H9 (cell line): ENCODE results near the gene SLC29A1. TPM values are rescaled to one million over a fixed set of nuclear protein-coding genes. Genes with fewer than 3 reads are reported as not detected.

Experiments used
- DNase-seq: peaks from one replicate; pipeline ENCODE4 v3.0.0-alpha.2; 2017
- H2AFZ ChIP-seq: one replicate; pipeline ENCODE4 v1.6.1; 2013; ENCODE audit warnings: mild to moderate bottlenecking, low read length, control low read depth, moderate library complexity
- H2AK5ac ChIP-seq: 2 replicates; pipeline ENCODE4 v1.6.1; 2013; ENCODE audit warnings: low read length, control low read depth, mixed read lengths; ENCODE audit not compliant: insufficient read length
- H2BK120ac ChIP-seq: one replicate; pipeline ENCODE4 v1.6.1; 2013; ENCODE audit warnings: low read depth, mild to moderate bottlenecking, low read length, control low read depth, inconsistent platforms; ENCODE audit not compliant: poor library complexity, severe bottlenecking
- H2BK12ac ChIP-seq: 2 replicates; pipeline ENCODE4 v1.6.1; 2013; ENCODE audit warnings: low read length, control low read depth, mixed read lengths, low read depth; ENCODE audit not compliant: insufficient read length
- H2BK15ac ChIP-seq: 2 replicates; pipeline ENCODE4 v1.6.1; 2013; ENCODE audit warnings: low read depth, low read length, control low read depth
- H2BK20ac ChIP-seq: one replicate; pipeline ENCODE4 v1.6.1; 2013; ENCODE audit warnings: low read depth, mild to moderate bottlenecking, low read length, control low read depth, inconsistent platforms; ENCODE audit not compliant: poor library complexity, severe bottlenecking
- H2BK5ac ChIP-seq: 2 replicates; pipeline ENCODE4 v1.6.1; 2013; ENCODE audit warnings: low read length, control low read depth, mixed read lengths; ENCODE audit not compliant: insufficient read length
- H3K14ac ChIP-seq: 2 replicates; pipeline ENCODE4 v1.6.1; 2013; ENCODE audit warnings: low read length, control low read depth; ENCODE audit not compliant: insufficient read depth
- H3K18ac ChIP-seq: 2 replicates; pipeline ENCODE4 v1.6.1; 2013; ENCODE audit warnings: low read depth, mild to moderate bottlenecking, mixed read lengths, low read length, control low read depth; ENCODE audit not compliant: insufficient read length
- H3K23ac ChIP-seq: 2 replicates; pipeline ENCODE4 v1.6.1; 2013; ENCODE audit warnings: low read length, control low read depth, mixed read lengths, low read depth; ENCODE audit not compliant: insufficient read length
- H3K23me2 ChIP-seq: 2 replicates; pipeline ENCODE4 v1.6.1; 2013; ENCODE audit warnings: low read depth, mild to moderate bottlenecking, mixed read lengths, low read length, control low read depth; ENCODE audit not compliant: insufficient read length, poor library complexity, severe bottlenecking
- H3K27ac ChIP-seq: 2 replicates; pipeline ENCODE4 v1.5.1; 2013; ENCODE audit warnings: low read length, control low read depth, mixed read lengths, low read depth; ENCODE audit not compliant: insufficient read length
- H3K27me3 ChIP-seq: 2 replicates; pipeline ENCODE4 v1.6.1; 2013; ENCODE audit warnings: low read length, control low read depth, inconsistent platforms; ENCODE audit not compliant: insufficient read depth
- H3K4ac ChIP-seq: 2 replicates; pipeline ENCODE4 v1.6.1; 2013; ENCODE audit warnings: low read depth, mild to moderate bottlenecking, control low read depth, inconsistent platforms, low read length, moderate library complexity
- H3K4me1 ChIP-seq: 2 replicates; pipeline ENCODE4 v1.6.1; 2013; ENCODE audit warnings: low read length, control low read depth, inconsistent platforms; ENCODE audit not compliant: insufficient read depth
- H3K4me2 ChIP-seq: 2 replicates; pipeline ENCODE4 v1.6.1; 2013; ENCODE audit warnings: low read length, control low read depth, mixed read lengths; ENCODE audit not compliant: insufficient read length, insufficient read depth
- H3K56ac ChIP-seq: 2 replicates; pipeline ENCODE4 v1.6.1; 2013; ENCODE audit warnings: low read depth, mild to moderate bottlenecking, mixed read lengths, low read length, control low read depth; ENCODE audit not compliant: insufficient read length
- H3K79me1 ChIP-seq: 2 replicates; pipeline ENCODE4 v1.6.1; 2013; ENCODE audit warnings: low read depth, mild to moderate bottlenecking, moderate library complexity, low read length, control low read depth, inconsistent platforms; ENCODE audit not compliant: insufficient read depth, poor library complexity, severe bottlenecking
- H3K79me2 ChIP-seq: 2 replicates; pipeline ENCODE4 v1.6.1; 2013; ENCODE audit warnings: low read length, control low read depth, inconsistent platforms; ENCODE audit not compliant: insufficient read depth
- H3K9ac ChIP-seq: 2 replicates; pipeline ENCODE4 v1.6.1; 2013; ENCODE audit warnings: low read length, control low read depth, mixed read lengths; ENCODE audit not compliant: insufficient read length; ENCODE audit errors: extremely low read depth
- H3K9me3 ChIP-seq: one replicate; pipeline ENCODE4 v1.6.1; 2013; ENCODE audit warnings: low read depth, low read length, inconsistent platforms; ENCODE audit not compliant: control insufficient read depth
- H3T11ph ChIP-seq: one replicate; pipeline ENCODE4 v1.6.1; 2013; ENCODE audit warnings: mild to moderate bottlenecking, low read length, control low read depth, inconsistent platforms
- H4K20me1 ChIP-seq: one replicate; pipeline ENCODE4 v1.6.1; 2013; ENCODE audit not compliant: control insufficient read depth, insufficient read length, insufficient read depth
- H4K5ac ChIP-seq: 2 replicates; pipeline ENCODE4 v1.6.1; 2013; ENCODE audit warnings: low read depth, mild to moderate bottlenecking, mixed read lengths, low read length, control low read depth; ENCODE audit not compliant: insufficient read length
- H4K8ac ChIP-seq: replicated peaks from 2 replicates; pipeline ENCODE4 v1.6.1; 2013; ENCODE audit warnings: low read length, control low read depth, mixed read lengths, low read depth; ENCODE audit not compliant: insufficient read length
- H4K91ac ChIP-seq: 2 replicates; pipeline ENCODE4 v1.6.1; 2013; ENCODE audit warnings: low read depth, mild to moderate bottlenecking, moderate library complexity, mixed read lengths, low read length, control low read depth; ENCODE audit not compliant: insufficient read length
- H3K27ac Mint-ChIP-seq, 3 experiments: 2 replicates in 2 of 3; 3 replicates in 1 of 3; pipeline ENCODE4 v1.8.0; 2020 to 2021; ENCODE audit warnings: mixed read lengths in 3 of 3, mild to moderate bottlenecking in 1 of 3, moderate library complexity in 1 of 3
- H3K27me3 Mint-ChIP-seq: 2 replicates; pipeline ENCODE4 v1.8.0; 2021; ENCODE audit warnings: low read depth, mild to moderate bottlenecking, moderate library complexity, mixed read lengths
- H3K36me3 Mint-ChIP-seq, 3 experiments: 2 replicates in 2 of 3; 3 replicates in 1 of 3; pipeline ENCODE4 v1.8.0; 2020 to 2021; ENCODE audit warnings: low read depth in 3 of 3, mixed read lengths in 3 of 3; ENCODE audit not compliant: insufficient read depth in 1 of 3
- H3K4me1 Mint-ChIP-seq, 2 experiments: 2 replicates each; pipeline ENCODE4 v1.8.0; 2020; ENCODE audit warnings: mixed read lengths in 2 of 2
- H3K4me3 Mint-ChIP-seq, 2 experiments: 2 replicates in 1 of 2; 3 replicates in 1 of 2; pipeline ENCODE4 v1.8.0; 2020 to 2021; ENCODE audit warnings: mild to moderate bottlenecking in 2 of 2, mixed read lengths in 2 of 2, moderate library complexity in 1 of 2
- H3K9me3 Mint-ChIP-seq, 2 experiments: 2 replicates in 1 of 2; 3 replicates in 1 of 2; pipeline ENCODE4 v1.8.0; 2020; ENCODE audit warnings: mild to moderate bottlenecking in 2 of 2, mixed read lengths in 2 of 2, moderate library complexity in 1 of 2
- WGBS: extraction: QIAGEN DNeasy Blood & Tissue Kit; methylation state at CpG from one replicate; pipeline ENCODE4 v1.1.7; 2013; ENCODE audit warnings: missing lambda C conversion rate, low lambda C conversion rate, mixed read lengths; ENCODE audit not compliant: insufficient read length; ENCODE audit errors: extremely low coverage; 5-methylcytosine and 5-hydroxymethylcytosine counted together
- total RNA-seq: library from RNA; stranded (reverse); gene quantifications from 2 replicates; pipeline ENCODE4 v1.2.1, GENCODE V29; 2021
- TF ChIP-seq, protein P1 (sequence below): fragments of 200-600 bp; sonication (generic); conservative IDR thresholded peaks from 3 replicates; pipeline ENCODE4 v1.8.0; 2021; ENCODE audit warnings: antibody characterized with exemption, mild to moderate bottlenecking

SLC29A1 gene
- total RNA-seq, 1 experiment from 2014 or later, result 124 TPM

DNA sequence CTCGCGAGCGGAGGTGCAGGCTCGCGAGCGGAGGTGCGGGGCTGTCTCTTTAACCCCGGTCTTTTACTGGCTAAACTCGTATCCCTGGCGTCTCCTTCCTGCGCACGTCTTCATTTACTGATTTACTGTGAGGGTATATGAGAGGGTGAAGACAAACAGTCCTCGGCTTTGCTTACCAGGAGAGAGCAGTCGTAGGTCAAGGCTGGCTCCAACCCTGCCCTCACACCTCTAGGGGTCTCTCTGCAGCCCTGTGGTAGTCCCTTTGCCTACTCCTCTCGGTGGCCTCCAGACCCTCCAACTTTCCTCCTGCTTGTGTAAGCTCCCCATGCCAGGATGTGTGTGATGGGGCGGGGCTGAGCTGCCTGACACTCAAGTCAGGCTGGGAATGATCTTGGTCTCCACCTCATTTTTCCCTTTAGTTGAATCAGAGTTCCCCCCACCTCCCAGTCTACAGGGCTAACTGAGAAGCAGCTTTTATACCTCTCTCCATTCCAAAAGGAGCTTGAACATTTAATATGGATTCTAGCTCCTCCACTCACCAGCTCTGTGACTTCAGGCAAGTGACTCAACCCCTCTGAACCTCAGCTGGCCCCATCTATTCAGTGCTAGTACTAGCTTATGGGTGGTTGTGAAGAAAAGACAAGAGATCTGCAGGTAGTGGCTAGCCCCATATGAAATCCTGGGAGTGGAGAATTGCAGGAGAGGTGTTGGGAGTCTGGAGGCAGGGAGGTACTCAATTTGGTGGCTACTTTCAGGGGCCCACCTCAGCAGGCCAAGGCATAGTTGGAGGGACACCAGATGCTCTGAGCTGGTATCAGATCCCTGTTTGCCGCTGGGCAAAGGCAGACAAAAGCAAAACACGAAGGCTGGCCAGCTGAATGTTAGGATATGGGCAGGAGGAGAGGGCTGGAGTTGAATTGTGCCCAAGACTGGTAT lies 902 bp downstream of the SLC29A1 start:
- Mint-ChIP-seq H3K4me3 (peak overlapping the region; percentile 85 to 96), H3K27ac (peak overlapping the region; percentile 35 to 93 (median 93); a peak in 4 of 7 replicates), H3K9me3 (no peaks in the 10 kb centered on the region; a peak in 1 of 5 replicates), H3K27me3 (peaks cover 1% of the 10 kb centered on the region; the same call in 1 of the 2 replicates), H3K4me1 (peaks cover 51 to 61% of the 10 kb centered on the region in 2 experiments), H3K36me3 (peaks cover 15 to 20% (median 15%) of the 10 kb centered on the region in 3 experiments)
- H2AFZ ChIP-seq, result no peak overlapping the region
- H3K4ac ChIP-seq, result no peak overlapping the region
- H3K14ac ChIP-seq, result no peak overlapping the region
- no peak overlapping the region for H2BK120ac ChIP-seq
- no peak overlapping the region for H3K56ac ChIP-seq
- TF ChIP-seq, protein P1, sequence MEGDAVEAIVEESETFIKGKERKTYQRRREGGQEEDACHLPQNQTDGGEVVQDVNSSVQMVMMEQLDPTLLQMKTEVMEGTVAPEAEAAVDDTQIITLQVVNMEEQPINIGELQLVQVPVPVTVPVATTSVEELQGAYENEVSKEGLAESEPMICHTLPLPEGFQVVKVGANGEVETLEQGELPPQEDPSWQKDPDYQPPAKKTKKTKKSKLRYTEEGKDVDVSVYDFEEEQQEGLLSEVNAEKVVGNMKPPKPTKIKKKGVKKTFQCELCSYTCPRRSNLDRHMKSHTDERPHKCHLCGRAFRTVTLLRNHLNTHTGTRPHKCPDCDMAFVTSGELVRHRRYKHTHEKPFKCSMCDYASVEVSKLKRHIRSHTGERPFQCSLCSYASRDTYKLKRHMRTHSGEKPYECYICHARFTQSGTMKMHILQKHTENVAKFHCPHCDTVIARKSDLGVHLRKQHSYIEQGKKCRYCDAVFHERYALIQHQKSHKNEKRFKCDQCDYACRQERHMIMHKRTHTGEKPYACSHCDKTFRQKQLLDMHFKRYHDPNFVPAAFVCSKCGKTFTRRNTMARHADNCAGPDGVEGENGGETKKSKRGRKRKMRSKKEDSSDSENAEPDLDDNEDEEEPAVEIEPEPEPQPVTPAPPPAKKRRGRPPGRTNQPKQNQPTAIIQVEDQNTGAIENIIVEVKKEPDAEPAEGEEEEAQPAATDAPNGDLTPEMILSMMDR, result peak; percentile 39
- peaks cover 17% of the 10 kb centered on the region; the same call in 1 of the 2 replicates for H3K79me2 ChIP-seq
- no peak overlapping the region for H3K18ac ChIP-seq
- H3K79me1 ChIP-seq, result peaks cover 17% of the 10 kb centered on the region
- H4K91ac ChIP-seq, result no peak overlapping the region
- DNase-seq, result no peak
- H3K9me3 ChIP-seq, result no peaks in the 10 kb centered on the region
- peaks cover 2% of the 10 kb centered on the region for H4K20me1 ChIP-seq
- peak overlapping the region; percentile 47 for H3K4me2 ChIP-seq
- H2AK5ac ChIP-seq, result no peak overlapping the region
- no peak overlapping the region for H2BK5ac ChIP-seq
- H3K23ac ChIP-seq, result no peak overlapping the region
- H3K4me1 ChIP-seq, result peaks cover 15% of the 10 kb centered on the region; the same call in 1 of the 2 replicates
- no peak overlapping the region for H4K8ac ChIP-seq
- H4K5ac ChIP-seq, result no peak overlapping the region
- no peak overlapping the region for H2BK12ac ChIP-seq
- no peaks in the 10 kb centered on the region for H3K27me3 ChIP-seq
- no peak overlapping the region for H2BK15ac ChIP-seq
- peak overlapping the region; percentile 21 for H3K9ac ChIP-seq
- no peak overlapping the region for H2BK20ac ChIP-seq
- H3K27ac ChIP-seq, result no peak overlapping the region
- peaks cover 14% of the 10 kb centered on the region for H3K23me2 ChIP-seq
- WGBS, result no CpG with 5 or more reads among the region's 18 CpGs
- no peak overlapping the region for H3T11ph ChIP-seq
